H9 (cell line): ENCODE results near the gene SYT3. TPM values are rescaled to one million over a fixed set of nuclear protein-coding genes. Genes with fewer than 3 reads are reported as not detected.
"Not testable (repeated sequence)": the region's sequence is repeated elsewhere in the genome, so short reads cannot be mapped to it uniquely, and the experiment has no call there.

Experiments used
- DNase-seq: peaks from one replicate; pipeline ENCODE4 v3.0.0-alpha.2; 2017
- H2AFZ ChIP-seq: one replicate; pipeline ENCODE4 v1.6.1; 2013; ENCODE audit warnings: mild to moderate bottlenecking, low read length, control low read depth, moderate library complexity
- H2AK5ac ChIP-seq: 2 replicates; pipeline ENCODE4 v1.6.1; 2013; ENCODE audit warnings: low read length, control low read depth, mixed read lengths; ENCODE audit not compliant: insufficient read length
- H2BK120ac ChIP-seq: one replicate; pipeline ENCODE4 v1.6.1; 2013; ENCODE audit warnings: low read depth, mild to moderate bottlenecking, low read length, control low read depth, inconsistent platforms; ENCODE audit not compliant: poor library complexity, severe bottlenecking
- H2BK12ac ChIP-seq: 2 replicates; pipeline ENCODE4 v1.6.1; 2013; ENCODE audit warnings: low read length, control low read depth, mixed read lengths, low read depth; ENCODE audit not compliant: insufficient read length
- H2BK15ac ChIP-seq: 2 replicates; pipeline ENCODE4 v1.6.1; 2013; ENCODE audit warnings: low read depth, low read length, control low read depth
- H2BK20ac ChIP-seq: one replicate; pipeline ENCODE4 v1.6.1; 2013; ENCODE audit warnings: low read depth, mild to moderate bottlenecking, low read length, control low read depth, inconsistent platforms; ENCODE audit not compliant: poor library complexity, severe bottlenecking
- H2BK5ac ChIP-seq: 2 replicates; pipeline ENCODE4 v1.6.1; 2013; ENCODE audit warnings: low read length, control low read depth, mixed read lengths; ENCODE audit not compliant: insufficient read length
- H3K14ac ChIP-seq: 2 replicates; pipeline ENCODE4 v1.6.1; 2013; ENCODE audit warnings: low read length, control low read depth; ENCODE audit not compliant: insufficient read depth
- H3K18ac ChIP-seq: 2 replicates; pipeline ENCODE4 v1.6.1; 2013; ENCODE audit warnings: low read depth, mild to moderate bottlenecking, mixed read lengths, low read length, control low read depth; ENCODE audit not compliant: insufficient read length
- H3K23ac ChIP-seq: 2 replicates; pipeline ENCODE4 v1.6.1; 2013; ENCODE audit warnings: low read length, control low read depth, mixed read lengths, low read depth; ENCODE audit not compliant: insufficient read length
- H3K23me2 ChIP-seq: 2 replicates; pipeline ENCODE4 v1.6.1; 2013; ENCODE audit warnings: low read depth, mild to moderate bottlenecking, mixed read lengths, low read length, control low read depth; ENCODE audit not compliant: insufficient read length, poor library complexity, severe bottlenecking
- H3K27ac ChIP-seq: 2 replicates; pipeline ENCODE4 v1.5.1; 2013; ENCODE audit warnings: low read length, control low read depth, mixed read lengths, low read depth; ENCODE audit not compliant: insufficient read length
- H3K27me3 ChIP-seq: 2 replicates; pipeline ENCODE4 v1.6.1; 2013; ENCODE audit warnings: low read length, control low read depth, inconsistent platforms; ENCODE audit not compliant: insufficient read depth
- H3K4ac ChIP-seq: 2 replicates; pipeline ENCODE4 v1.6.1; 2013; ENCODE audit warnings: low read depth, mild to moderate bottlenecking, control low read depth, inconsistent platforms, low read length, moderate library complexity
- H3K4me1 ChIP-seq: 2 replicates; pipeline ENCODE4 v1.6.1; 2013; ENCODE audit warnings: low read length, control low read depth, inconsistent platforms; ENCODE audit not compliant: insufficient read depth
- H3K4me2 ChIP-seq: 2 replicates; pipeline ENCODE4 v1.6.1; 2013; ENCODE audit warnings: low read length, control low read depth, mixed read lengths; ENCODE audit not compliant: insufficient read length, insufficient read depth
- H3K56ac ChIP-seq: 2 replicates; pipeline ENCODE4 v1.6.1; 2013; ENCODE audit warnings: low read depth, mild to moderate bottlenecking, mixed read lengths, low read length, control low read depth; ENCODE audit not compliant: insufficient read length
- H3K79me1 ChIP-seq: 2 replicates; pipeline ENCODE4 v1.6.1; 2013; ENCODE audit warnings: low read depth, mild to moderate bottlenecking, moderate library complexity, low read length, control low read depth, inconsistent platforms; ENCODE audit not compliant: insufficient read depth, poor library complexity, severe bottlenecking
- H3K79me2 ChIP-seq: 2 replicates; pipeline ENCODE4 v1.6.1; 2013; ENCODE audit warnings: low read length, control low read depth, inconsistent platforms; ENCODE audit not compliant: insufficient read depth
- H3K9ac ChIP-seq: 2 replicates; pipeline ENCODE4 v1.6.1; 2013; ENCODE audit warnings: low read length, control low read depth, mixed read lengths; ENCODE audit not compliant: insufficient read length; ENCODE audit errors: extremely low read depth
- H3K9me3 ChIP-seq: one replicate; pipeline ENCODE4 v1.6.1; 2013; ENCODE audit warnings: low read depth, low read length, inconsistent platforms; ENCODE audit not compliant: control insufficient read depth
- H3T11ph ChIP-seq: one replicate; pipeline ENCODE4 v1.6.1; 2013; ENCODE audit warnings: mild to moderate bottlenecking, low read length, control low read depth, inconsistent platforms
- H4K20me1 ChIP-seq: one replicate; pipeline ENCODE4 v1.6.1; 2013; ENCODE audit not compliant: control insufficient read depth, insufficient read length, insufficient read depth
- H4K5ac ChIP-seq: 2 replicates; pipeline ENCODE4 v1.6.1; 2013; ENCODE audit warnings: low read depth, mild to moderate bottlenecking, mixed read lengths, low read length, control low read depth; ENCODE audit not compliant: insufficient read length
- H4K8ac ChIP-seq: replicated peaks from 2 replicates; pipeline ENCODE4 v1.6.1; 2013; ENCODE audit warnings: low read length, control low read depth, mixed read lengths, low read depth; ENCODE audit not compliant: insufficient read length
- H4K91ac ChIP-seq: 2 replicates; pipeline ENCODE4 v1.6.1; 2013; ENCODE audit warnings: low read depth, mild to moderate bottlenecking, moderate library complexity, mixed read lengths, low read length, control low read depth; ENCODE audit not compliant: insufficient read length
- H3K27ac Mint-ChIP-seq, 3 experiments: 2 replicates in 2 of 3; 3 replicates in 1 of 3; pipeline ENCODE4 v1.8.0; 2020 to 2021; ENCODE audit warnings: mixed read lengths in 3 of 3, mild to moderate bottlenecking in 1 of 3, moderate library complexity in 1 of 3
- H3K27me3 Mint-ChIP-seq: 2 replicates; pipeline ENCODE4 v1.8.0; 2021; ENCODE audit warnings: low read depth, mild to moderate bottlenecking, moderate library complexity, mixed read lengths
- H3K36me3 Mint-ChIP-seq, 3 experiments: 2 replicates in 2 of 3; 3 replicates in 1 of 3; pipeline ENCODE4 v1.8.0; 2020 to 2021; ENCODE audit warnings: low read depth in 3 of 3, mixed read lengths in 3 of 3; ENCODE audit not compliant: insufficient read depth in 1 of 3
- H3K4me1 Mint-ChIP-seq, 2 experiments: 2 replicates each; pipeline ENCODE4 v1.8.0; 2020; ENCODE audit warnings: mixed read lengths in 2 of 2
- H3K4me3 Mint-ChIP-seq, 2 experiments: 2 replicates in 1 of 2; 3 replicates in 1 of 2; pipeline ENCODE4 v1.8.0; 2020 to 2021; ENCODE audit warnings: mild to moderate bottlenecking in 2 of 2, mixed read lengths in 2 of 2, moderate library complexity in 1 of 2
- H3K9me3 Mint-ChIP-seq, 2 experiments: 2 replicates in 1 of 2; 3 replicates in 1 of 2; pipeline ENCODE4 v1.8.0; 2020; ENCODE audit warnings: mild to moderate bottlenecking in 2 of 2, mixed read lengths in 2 of 2, moderate library complexity in 1 of 2
- WGBS: extraction: QIAGEN DNeasy Blood & Tissue Kit; methylation state at CpG from one replicate; pipeline ENCODE4 v1.1.7; 2013; ENCODE audit warnings: missing lambda C conversion rate, low lambda C conversion rate, mixed read lengths; ENCODE audit not compliant: insufficient read length; ENCODE audit errors: extremely low coverage; 5-methylcytosine and 5-hydroxymethylcytosine counted together
- total RNA-seq: library from RNA; stranded (reverse); gene quantifications from 2 replicates; pipeline ENCODE4 v1.2.1, GENCODE V29; 2021
- TF ChIP-seq, protein P1 (sequence below): fragments of 200-600 bp; sonication (generic); conservative IDR thresholded peaks from 3 replicates; pipeline ENCODE4 v1.8.0; 2021; ENCODE audit warnings: antibody characterized with exemption, mild to moderate bottlenecking

The SYT3 gene
- total RNA-seq, 1 experiment from 2014 or later = 3.1 TPM

DNA sequence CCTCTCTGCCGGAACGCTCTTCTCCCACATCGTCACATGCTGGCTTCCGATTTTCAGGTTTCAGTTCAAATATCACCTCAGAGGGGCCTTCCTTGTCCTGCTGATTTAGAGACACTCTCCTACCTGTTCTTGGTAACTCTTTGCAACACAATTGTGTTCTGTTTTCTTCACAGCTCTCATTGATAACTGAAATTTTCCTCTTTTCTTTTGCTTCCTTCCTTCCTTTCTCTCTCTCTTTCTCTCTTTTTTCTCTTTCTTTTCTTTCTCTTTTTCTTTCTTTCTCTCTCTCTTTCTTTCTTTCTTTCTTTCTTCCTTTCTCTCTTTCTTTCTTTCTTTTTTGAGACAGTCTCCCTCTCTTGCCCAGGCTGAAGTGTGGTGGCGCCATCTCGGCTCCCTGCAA lies 59.4 kb downstream of the SYT3 start:
- Histone ChIP-seq H2BK12ac (no peak overlapping the region), H3K9me3 (no peaks in the 10 kb centered on the region), H4K91ac (no peak overlapping the region), H4K20me1 (no peaks in the 10 kb centered on the region), H3K79me2 (no peaks in the 10 kb centered on the region), H3K27ac (no peak overlapping the region), H2BK20ac (no peak overlapping the region), H3K56ac (no peak overlapping the region), H3K9ac (no peak overlapping the region), H3K4me1 (peaks cover 3% of the 10 kb centered on the region; the same call in 1 of the 2 replicates), H2BK15ac (no peak overlapping the region), H3K4ac (no peak overlapping the region), H2BK5ac (no peak overlapping the region), H3T11ph (no peak overlapping the region), H4K8ac (no peak overlapping the region), H3K23ac (no peak overlapping the region), H3K18ac (no peak overlapping the region), H2BK120ac (no peak overlapping the region), H3K4me2 (no peak overlapping the region), H3K23me2 (no peaks in the 10 kb centered on the region), H2AK5ac (no peak overlapping the region), H3K79me1 (no peaks in the 10 kb centered on the region), H2AFZ (no peak overlapping the region), H3K14ac (no peak overlapping the region), H4K5ac (no peak overlapping the region), H3K27me3 (no peaks in the 10 kb centered on the region)
- H3K4me3 Mint-ChIP-seq = no peak overlapping the region; a peak in 1 of 5 replicates
- TF ChIP-seq, protein P1, sequence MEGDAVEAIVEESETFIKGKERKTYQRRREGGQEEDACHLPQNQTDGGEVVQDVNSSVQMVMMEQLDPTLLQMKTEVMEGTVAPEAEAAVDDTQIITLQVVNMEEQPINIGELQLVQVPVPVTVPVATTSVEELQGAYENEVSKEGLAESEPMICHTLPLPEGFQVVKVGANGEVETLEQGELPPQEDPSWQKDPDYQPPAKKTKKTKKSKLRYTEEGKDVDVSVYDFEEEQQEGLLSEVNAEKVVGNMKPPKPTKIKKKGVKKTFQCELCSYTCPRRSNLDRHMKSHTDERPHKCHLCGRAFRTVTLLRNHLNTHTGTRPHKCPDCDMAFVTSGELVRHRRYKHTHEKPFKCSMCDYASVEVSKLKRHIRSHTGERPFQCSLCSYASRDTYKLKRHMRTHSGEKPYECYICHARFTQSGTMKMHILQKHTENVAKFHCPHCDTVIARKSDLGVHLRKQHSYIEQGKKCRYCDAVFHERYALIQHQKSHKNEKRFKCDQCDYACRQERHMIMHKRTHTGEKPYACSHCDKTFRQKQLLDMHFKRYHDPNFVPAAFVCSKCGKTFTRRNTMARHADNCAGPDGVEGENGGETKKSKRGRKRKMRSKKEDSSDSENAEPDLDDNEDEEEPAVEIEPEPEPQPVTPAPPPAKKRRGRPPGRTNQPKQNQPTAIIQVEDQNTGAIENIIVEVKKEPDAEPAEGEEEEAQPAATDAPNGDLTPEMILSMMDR = no peak
- peaks cover 2 to 6% (median 2%) of the 10 kb centered on the region in 3 experiments; a peak in 3 of 7 replicates for H3K36me3 Mint-ChIP-seq
- peaks cover 7 to 8% of the 10 kb centered on the region in 2 experiments for H3K9me3 Mint-ChIP-seq
- H3K27me3 Mint-ChIP-seq = peaks cover 27% of the 10 kb centered on the region
- H3K4me1 Mint-ChIP-seq = peaks cover 8 to 11% of the 10 kb centered on the region in 2 experiments
- no peak overlapping the region for H3K27ac Mint-ChIP-seq
- no peak for DNase-seq
- WGBS = no CpG with 5 or more reads among the region's 6 CpGs

DNA sequence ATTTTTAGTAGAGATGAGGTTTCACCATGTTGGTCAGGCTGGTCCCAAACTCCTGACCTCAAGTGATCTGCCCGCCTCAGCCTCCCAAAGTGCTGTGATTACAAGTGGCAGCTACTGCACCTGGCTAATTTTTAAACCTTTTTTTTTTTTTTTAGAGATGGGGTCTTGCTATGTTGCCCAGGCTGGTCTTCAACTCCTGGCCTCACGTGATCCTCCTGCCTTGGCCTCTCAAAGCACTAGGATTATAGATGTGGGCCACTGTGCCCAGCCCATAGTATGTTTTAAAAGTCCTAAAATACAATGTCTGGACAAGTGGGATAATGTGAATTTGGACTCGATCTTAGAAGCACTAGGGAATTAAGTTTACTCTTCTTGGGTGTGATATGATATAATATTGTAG lies 62.9 kb downstream of the SYT3 start:
- H3K27me3 ChIP-seq, H3K79me1 ChIP-seq, H2BK5ac ChIP-seq, H3K9me3 ChIP-seq, H3K36me3 Mint-ChIP-seq, H4K20me1 ChIP-seq, H3K9ac ChIP-seq, H3K27ac Mint-ChIP-seq, H3K56ac ChIP-seq, H3K4ac ChIP-seq, H4K5ac ChIP-seq, H3K4me3 Mint-ChIP-seq, H2BK12ac ChIP-seq, H3T11ph ChIP-seq, DNase-seq, H2AK5ac ChIP-seq, H2BK20ac ChIP-seq, H4K91ac ChIP-seq, H2BK120ac ChIP-seq, H3K79me2 ChIP-seq, H3K18ac ChIP-seq, H3K27ac ChIP-seq, H3K4me1 ChIP-seq, H2BK15ac ChIP-seq, H4K8ac ChIP-seq, H3K23me2 ChIP-seq, H3K14ac ChIP-seq, H3K4me2 ChIP-seq, H2AFZ ChIP-seq, H3K9me3 Mint-ChIP-seq, H3K23ac ChIP-seq: not testable (repeated sequence)
- Mint-ChIP-seq H3K27me3 (peaks cover 38% of the 10 kb centered on the region), H3K4me1 (peaks cover 8 to 11% of the 10 kb centered on the region in 2 experiments)
- no CpG with 5 or more reads among the region's 3 CpGs for WGBS
